B cell (primary cell): ENCODE data around the gene ANKRD10. TPM values are rescaled to one million over a fixed set of nuclear protein-coding genes. Genes with fewer than 3 reads are reported as not detected.

Experiments used
- ATAC-seq: fragments of 200-7000 bp; cut with Tn5 transposase; one replicate; pipeline ENCODE4 v1.10.0; 2021; ENCODE audit warnings: low read depth, mild to moderate bottlenecking, moderate number of reproducible peaks, moderate library complexity
- CTCF ChIA-PET: fragments of 350-600 bp; sonication (Branson Sonifier 250); formaldehyde crosslinking; loops from one replicate; lab custom pipeline; 2021; ENCODE audit warnings: antibody characterized with exemption, inconsistent platforms; lab: Charles Lee
- POLR2A ChIA-PET: fragments of 350-600 bp; sonication (Branson Sonifier 250); formaldehyde crosslinking; loops from one replicate; lab custom pipeline; 2021; ENCODE audit warnings: antibody characterized with exemption; lab: Charles Lee
- DNase-seq: peaks from one replicate; pipeline ENCODE4 v3.0.0; 2013
- H2AFZ ChIP-seq: 2 replicates; pipeline ENCODE4 v1.6.1; 2012; ENCODE audit warnings: mild to moderate bottlenecking, low read depth, low read length; ENCODE audit not compliant: insufficient read depth, poor library complexity, severe bottlenecking
- H3K27ac ChIP-seq, 2 donors: 1 replicate in 1 of 2; 2 replicates in 1 of 2; pipeline ENCODE4 v1.5.1; 2012 to 2013; ENCODE audit warnings: low read length in 2 of 2, mild to moderate bottlenecking in 2 of 2, moderate library complexity in 1 of 2
- H3K27me3 ChIP-seq, 4 experiments: fragments of 200-600 bp in 1 of 4; sonication (generic) in 1 of 4; replicated peaks in 1 of 4; 1 replicate in 2 of 4; 2 replicates in 2 of 4; pipeline versions ENCODE4 v1.6.1 to v1.7.0; 2013 to 2016; ENCODE audit warnings: low read length in 3 of 4, mild to moderate bottlenecking in 2 of 4, mixed read lengths in 1 of 4, moderate library complexity in 1 of 4; ENCODE audit not compliant: insufficient read depth in 4 of 4, control insufficient read depth in 3 of 4; ENCODE audit errors: control extremely low read depth in 1 of 4
- H3K36me3 ChIP-seq, 2 experiments: replicated peaks in 1 of 2; 1 replicate in 1 of 2; 2 replicates in 1 of 2; pipeline versions ENCODE4 v1.6.1 to v1.7.1; 2013; ENCODE audit warnings: low read length in 1 of 2; ENCODE audit not compliant: insufficient read depth in 2 of 2, control insufficient read depth in 1 of 2; ENCODE audit errors: control extremely low read depth in 1 of 2, extremely low read depth in 1 of 2
- H3K4me1 ChIP-seq, 2 donors: fragments of 200-600 bp in 1 of 2; sonication (generic) in 1 of 2; 1 replicate in 1 of 2; 2 replicates in 1 of 2; pipeline versions ENCODE4 v1.5.1 to v1.6.1; 2013 to 2017; ENCODE audit warnings: low read length in 2 of 2; ENCODE audit not compliant: control insufficient read depth in 2 of 2, insufficient read depth in 2 of 2
- H3K4me2 ChIP-seq: replicated peaks from 2 replicates; pipeline ENCODE3; 2012; ENCODE audit warnings: mild to moderate bottlenecking, low read depth, low read length; ENCODE audit not compliant: poor library complexity, severe bottlenecking
- H3K4me3 ChIP-seq, 5 experiments: fragments of 200-600 bp in 1 of 5; sonication (generic) in 1 of 5; 1 replicate in 3 of 5; 2 replicates in 2 of 5; pipeline versions ENCODE4 v1.5.1 to v1.7.0; 2011 to 2016; ENCODE audit warnings: low read length in 4 of 5, mild to moderate bottlenecking in 4 of 5, low read depth in 2 of 5, control low read depth in 1 of 5, moderate library complexity in 1 of 5; ENCODE audit not compliant: insufficient read depth in 1 of 5; ENCODE audit errors: control extremely low read depth in 1 of 5, extremely low read depth in 1 of 5
- H3K79me2 ChIP-seq: fragments of 200-600 bp; sonication (generic); one replicate; pipeline ENCODE4 v1.6.0; 2016; ENCODE audit warnings: low read length; ENCODE audit not compliant: control insufficient read depth, insufficient read depth
- H3K9ac ChIP-seq: fragments of 200-600 bp; sonication (generic); 2 replicates; pipeline ENCODE4 v1.6.1; 2017; ENCODE audit warnings: mild to moderate bottlenecking, low read length, moderate library complexity
- H3K9me3 ChIP-seq, 3 donors: one replicate each; pipeline versions ENCODE4 v1.6.1 to v1.7.1; 2013; ENCODE audit warnings: low read length in 2 of 3; ENCODE audit not compliant: control insufficient read depth in 2 of 3, insufficient read depth in 1 of 3; ENCODE audit errors: control extremely low read depth in 1 of 3
- H4K20me1 ChIP-seq: 2 replicates; pipeline ENCODE4 v1.6.0; 2012; ENCODE audit warnings: mild to moderate bottlenecking, low read length; ENCODE audit not compliant: insufficient read depth, control insufficient read depth, poor library complexity, severe bottlenecking
- H3K27ac Mint-ChIP-seq: one replicate; pipeline ENCODE4 v1.8.0; 2021; ENCODE audit warnings: mixed read lengths
- H3K27me3 Mint-ChIP-seq: one replicate; pipeline ENCODE4 v1.8.0; 2021; ENCODE audit warnings: mixed read lengths
- H3K4me1 Mint-ChIP-seq: one replicate; pipeline ENCODE4 v1.8.0; 2021; ENCODE audit warnings: mixed read lengths
- H3K4me3 Mint-ChIP-seq: one replicate; pipeline ENCODE4 v1.8.0; 2021; ENCODE audit warnings: mixed read lengths
- H3K9me3 Mint-ChIP-seq: one replicate; pipeline ENCODE4 v1.8.0; 2022; ENCODE audit warnings: mixed read lengths; ENCODE audit not compliant: insufficient read depth
- CTCF ChIP-seq: fragments of 200-600 bp; IDR thresholded peaks from one replicate; pipeline ENCODE4 v1.8.0; 2022; ENCODE audit warnings: antibody characterized with exemption, mild to moderate bottlenecking
- EZH2 ChIP-seq: IDR thresholded peaks from 2 replicates; pipeline ENCODE4 v1.6.1; 2012; ENCODE audit warnings: borderline replicate concordance, low read depth, mild to moderate bottlenecking, moderate library complexity, low read length; ENCODE audit not compliant: insufficient read depth, poor library complexity, severe bottlenecking
- WGBS: methylation state at CpG from one replicate; pipeline ENCODE4 v1.1.5; 2013; ENCODE audit warnings: missing lambda C conversion rate; ENCODE audit not compliant: insufficient coverage; 5-methylcytosine and 5-hydroxymethylcytosine counted together
- intact Hi-C: fragments of 100-400 bp; cut with micrococcal nuclease; formaldehyde crosslinking; loops from one replicate; pipeline ENCODE4 v1.10.0; 2022
- polyA plus RNA-seq: library from polyadenylated mRNA; depleted of rRNA; stranded (reverse); fragments of >200 nt; gene quantifications from 2 replicates; pipeline ENCODE4 v1.2.3, GENCODE V29; 2012
- total RNA-seq, 2 donors: library from RNA; stranded (reverse); fragments of 120-200 nt in 1 of 2; gene quantifications; 1 replicate in 1 of 2; 2 replicates in 1 of 2; pipeline versions ENCODE4 v1.2.3 to v1.2.4, GENCODE V29; 2013 to 2022

Gene ANKRD10
- total and polyA plus RNA-seq, 2 donors (not counting 1 experiment from before 2014, with no cell fraction given): 142 to 256 TPM

GRCh38 chr13:110885966-110886869 lies 28.7 kb downstream of the ANKRD10 start:
- DNase-seq: no peak
- no peaks in the 10 kb centered on the region for H4K20me1 ChIP-seq
- intact Hi-C loops: no loop called here
- no peak overlapping the region for H3K9ac ChIP-seq
- H3K36me3 ChIP-seq: peaks cover 0 to under 1% of the 10 kb centered on the region in 2 experiments
- Mint-ChIP-seq H3K27ac (no peak overlapping the region), H3K9me3 (no peaks in the 10 kb centered on the region), H3K4me3 (no peak overlapping the region), H3K4me1 (no peaks in the 10 kb centered on the region), H3K27me3 (no peaks in the 10 kb centered on the region)
- H2AFZ ChIP-seq: no peak overlapping the region
- H3K79me2 ChIP-seq: no peaks in the 10 kb centered on the region
- H3K4me3 ChIP-seq: no peak overlapping the region
- no peak overlapping the region for H3K27ac ChIP-seq
- H3K27me3 ChIP-seq: no peaks in the 10 kb centered on the region
- 72% methylated on average over 4 of the region's 8 CpGs for WGBS
- H3K9me3 ChIP-seq: no peaks in the 10 kb centered on the region
- ATAC-seq: no peak
- TF ChIP-seq EZH2: no peak
- TF ChIP-seq CTCF: no peak
- ChIA-PET CTCF (no interaction called here), POLR2A (no interaction called here)
- no peak overlapping the region for H3K4me2 ChIP-seq
- H3K4me1 ChIP-seq: no peaks in the 10 kb centered on the region

- H4K20me1 ChIP-seq: no peaks in the 10 kb centered on the region
- H3K27ac Mint-ChIP-seq: no peak overlapping the region
- no peaks in the 10 kb centered on the region for H3K27me3 Mint-ChIP-seq
- H3K36me3 ChIP-seq: no peaks in the 10 kb centered on the region
- H3K4me3 Mint-ChIP-seq: no peak overlapping the region
- H3K9me3 Mint-ChIP-seq: no peaks in the 10 kb centered on the region
- WGBS: 92% methylated on average over 9 of the region's 10 CpGs
- H3K79me2 ChIP-seq: no peaks in the 10 kb centered on the region
- CTCF ChIA-PET: no interaction called here
- intact Hi-C loops: no loop called here
- H3K4me1 ChIP-seq: no peaks in the 10 kb centered on the region
- no peaks in the 10 kb centered on the region for H3K4me1 Mint-ChIP-seq
- no peak overlapping the region for H3K4me2 ChIP-seq
- TF ChIP-seq EZH2: no peak
- no peak for TF ChIP-seq CTCF
- H3K27me3 ChIP-seq: no peaks in the 10 kb centered on the region
- no peak overlapping the region for H2AFZ ChIP-seq
- no peak overlapping the region for H3K27ac ChIP-seq
- H3K9me3 ChIP-seq: no peaks in the 10 kb centered on the region
- H3K4me3 ChIP-seq: no peak overlapping the region
- POLR2A ChIA-PET: no interaction called here
- ATAC-seq (no peak), DNase-seq (no peak)
- H3K9ac ChIP-seq: no peak overlapping the region
Measured at GRCh38 chr13:110885516-110885915, 29.4 kb downstream of the ANKRD10 start.
